ENCODE data around the gene SLC38A8.

The SLC38A8 gene

DNA sequence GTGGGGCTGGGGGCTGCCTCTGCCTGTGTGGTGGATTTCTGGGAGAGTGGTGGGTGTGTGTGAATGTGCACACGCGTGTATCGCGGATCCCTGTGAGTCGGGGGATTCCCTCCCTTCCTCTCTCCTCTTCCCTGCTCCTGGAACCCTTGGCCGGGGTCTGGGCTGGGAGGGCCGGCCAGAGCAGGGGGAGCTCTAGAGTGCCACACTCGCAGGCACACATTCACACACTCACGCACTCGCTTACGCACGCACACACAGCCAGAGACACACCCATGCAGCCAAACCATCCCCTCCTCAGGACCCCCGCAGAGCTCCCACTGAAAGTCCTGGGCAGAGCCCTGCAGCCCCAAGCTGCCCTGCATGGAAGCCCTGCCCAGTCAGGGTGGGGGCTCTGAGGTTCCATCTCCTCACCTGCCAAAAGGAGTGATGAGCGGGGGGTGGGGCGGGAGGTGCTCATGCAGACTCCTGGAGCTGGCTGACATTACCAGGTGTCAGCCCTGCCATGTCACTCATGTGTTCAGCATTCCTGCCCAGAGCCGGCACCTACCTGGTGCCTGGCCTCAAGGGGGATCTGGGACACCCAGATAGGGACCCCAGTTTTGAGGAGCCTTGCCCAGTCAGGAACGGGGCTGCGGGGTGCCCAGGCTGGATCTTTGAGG is 72.7 kb downstream of the SLC38A8 start:
- DNase-seq (ENCODE audit: extremely low read depth, insufficient read length): no peak
- H3K36me3 ChIP-seq (ENCODE audit: control insufficient read depth, insufficient read depth, low read length): no peaks in the 10 kb centered on the region
- TF ChIP-seq CTCF (IDR thresholded peaks at IDR 0.05; ENCODE audit: insufficient read depth, low read length, poor library complexity, severe bottlenecking): no peak
- H3K27me3 ChIP-seq (replicated peaks; ENCODE audit: control insufficient read depth, insufficient read depth, low read length): no peaks in the 10 kb centered on the region
- no peak overlapping the region for H3K4me3 ChIP-seq (replicated peaks; ENCODE audit: low read depth, low read length)

DNA sequence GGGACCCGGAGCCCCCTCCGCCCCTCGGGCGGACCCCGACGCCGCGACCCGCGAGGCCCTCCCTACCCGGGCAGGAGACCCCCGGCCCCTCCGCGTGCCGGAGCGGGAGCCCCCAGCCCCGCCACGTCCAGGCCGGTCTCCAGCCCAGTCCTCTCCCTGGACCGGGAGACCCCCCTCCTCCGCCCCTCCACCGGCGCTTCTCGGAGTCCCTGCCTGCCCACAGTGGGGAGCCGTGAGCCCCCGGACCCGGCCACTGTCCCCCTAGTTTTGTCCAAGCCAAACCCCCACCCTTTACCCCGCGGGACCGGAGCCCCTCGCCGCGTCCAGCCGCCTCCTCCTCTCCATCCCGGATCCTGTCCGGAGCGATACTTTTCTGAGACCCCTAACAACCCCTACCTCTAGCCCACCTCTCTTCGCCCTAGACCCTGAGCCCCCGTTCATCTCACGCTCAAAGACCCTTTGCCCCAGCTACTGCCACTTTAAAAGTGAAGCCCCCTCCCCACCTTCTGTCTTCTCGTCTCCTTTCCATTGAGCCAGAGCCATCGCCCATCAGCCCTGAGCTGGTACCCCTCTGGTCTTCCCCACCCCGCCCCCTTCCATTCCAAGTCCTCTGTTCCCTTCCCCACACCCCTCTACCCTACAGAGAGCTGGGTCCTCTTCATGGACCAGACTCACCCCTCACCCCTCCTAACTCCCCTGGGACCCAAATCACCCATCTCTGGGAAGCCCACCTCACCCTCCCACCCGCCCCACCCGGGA is 73.5 kb downstream of the SLC38A8 start:
- H3K4me3 ChIP-seq (replicated peaks; ENCODE audit: low read depth, low read length): no peak overlapping the region
- H3K27me3 ChIP-seq (replicated peaks; ENCODE audit: control insufficient read depth, insufficient read depth, low read length): no peaks in the 10 kb centered on the region
- TF ChIP-seq CTCF (IDR thresholded peaks at IDR 0.05; ENCODE audit: insufficient read depth, low read length, poor library complexity, severe bottlenecking): no peak
- no peak for DNase-seq (ENCODE audit: extremely low read depth, insufficient read length)
- no peaks in the 10 kb centered on the region for H3K36me3 ChIP-seq (ENCODE audit: control insufficient read depth, insufficient read depth, low read length)

GRCh38 chr16:83968306-83968851 is 74.2 kb downstream of the SLC38A8 start:
- Histone ChIP-seq H3K27me3 (replicated peaks; ENCODE audit: control insufficient read depth, insufficient read depth, low read length) (no peaks in the 10 kb centered on the region), H3K4me3 (replicated peaks; ENCODE audit: low read depth, low read length) (no peak overlapping the region), H3K36me3 (ENCODE audit: control insufficient read depth, insufficient read depth, low read length) (no peaks in the 10 kb centered on the region)
- no peak for TF ChIP-seq CTCF (IDR thresholded peaks at IDR 0.05; ENCODE audit: insufficient read depth, low read length, poor library complexity, severe bottlenecking)
- DNase-seq (ENCODE audit: extremely low read depth, insufficient read length): no peak

DNA sequence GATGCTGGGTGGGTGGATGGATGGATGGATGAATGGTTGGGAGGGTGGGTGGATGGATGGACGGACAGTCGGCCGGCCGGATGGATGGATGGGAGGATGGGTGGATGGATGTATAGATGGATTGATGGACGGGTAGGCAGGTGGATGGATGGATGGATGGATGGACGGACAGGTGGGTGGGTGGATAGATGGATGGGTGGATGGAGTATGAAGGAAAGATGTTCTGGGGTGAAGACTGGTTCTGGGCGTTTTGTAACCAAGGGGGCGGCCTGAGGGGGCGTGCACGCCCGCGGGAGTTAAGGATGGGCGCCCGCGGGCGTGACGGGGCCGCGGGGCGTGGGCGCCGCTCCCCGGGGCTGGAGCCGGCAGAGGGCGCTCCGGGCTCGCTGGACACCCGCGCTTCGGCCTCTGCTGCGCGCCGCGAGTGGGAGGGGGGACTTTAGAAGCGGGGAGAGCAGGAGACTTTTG is 74.7 kb downstream of the SLC38A8 start, which contains the start of gene NECAB2:
Gene NECAB2, plus strand, starts transcription at position 407 of the 468 bp plus-strand sequence. CDS start 405 bp downstream, outside the sequence.
- DNase-seq (ENCODE audit: extremely low read depth, insufficient read length): peak; percentile 37
- TF ChIP-seq CTCF (IDR thresholded peaks at IDR 0.05; ENCODE audit: insufficient read depth, low read length, poor library complexity, severe bottlenecking): peak; percentile 39
- Histone ChIP-seq H3K27me3 (replicated peaks; ENCODE audit: control insufficient read depth, insufficient read depth, low read length) (no peaks in the 10 kb centered on the region), H3K4me3 (replicated peaks; ENCODE audit: low read depth, low read length) (no peak within 1 kb of the TSS), H3K36me3 (ENCODE audit: control insufficient read depth, insufficient read depth, low read length) (no peaks in the 10 kb centered on the region)

- Histone ChIP-seq H3K4me3 (replicated peaks; ENCODE audit: low read depth, low read length) (no peak overlapping the region), H3K27me3 (replicated peaks; ENCODE audit: control insufficient read depth, insufficient read depth, low read length) (no peaks in the 10 kb centered on the region), H3K36me3 (ENCODE audit: control insufficient read depth, insufficient read depth, low read length) (no peaks in the 10 kb centered on the region)
- DNase-seq (ENCODE audit: extremely low read depth, insufficient read length): no peak
- no peak for TF ChIP-seq CTCF (IDR thresholded peaks at IDR 0.05; ENCODE audit: insufficient read depth, low read length, poor library complexity, severe bottlenecking)
These were observed 75.5 kb downstream of the SLC38A8 start for GRCh38 chr16:83967091-83967490.

All from GM06990 (cell line).